Measurements from ENCODE around the gene SYT17.

- no peak for TF ChIP-seq CTCF (IDR thresholded peaks at IDR 0.05)
- TF ChIP-seq POLR2A (IDR thresholded peaks at IDR 0.05), result no peak
Measured at GRCh38 chr16:19274165-19274797, 106.2 kb downstream of the SYT17 start.
